Right ventricle myocardium superior (tissue), 1 donor: ENCODE results near the gene ATP2B3. TPM values are rescaled to one million over a fixed set of nuclear protein-coding genes. Genes with fewer than 3 reads are reported as not detected.
A peak's percentile ranks its signal among the peaks of the same experiment; 100 is the strongest.

Experiments
- ATAC-seq: fragments of 200-7000 bp; cut with Tn5 transposase; one replicate; pipeline ENCODE4 v1.9.1; 2020; ENCODE audit warnings: mild to moderate bottlenecking; ENCODE audit not compliant: poor library complexity
- DNase-seq: peaks from one replicate; pipeline ENCODE4 v3.0.0-alpha.2; 2020
- intact Hi-C: fragments of 100-400 bp; cut with DNase I; formaldehyde crosslinking; loops from one replicate; pipeline ENCODE4 v1.11.2; 2022
- total RNA-seq: library from RNA; stranded (reverse); fragmentation: NEBNext Ultra II Directional; extraction: Animal tissue kit (Norgen Biotek cat#: 25700); gene quantifications from one replicate; pipeline ENCODE4 v1.2.1, GENCODE V29; 2021
- donor health status: DM: no; HTN: yes; CAD: no; lungs with severe emphysema.

Gene ATP2B3
- total RNA-seq, 1 donor from 2014 or later = not detected

GRCh38 chrX:153554519-153555167 lies 37.2 kb downstream of the ATP2B3 start:
- intact Hi-C loops = loop anchor here (2.0 kb wide), 2 partner anchors 28 to 112 kb away; no protein-coding TSS in a partner anchor
- DNase-seq (peak; percentile 80), ATAC-seq (peak; percentile 82)

GRCh38 chrX:153556767-153557166 lies 39.3 kb downstream of the ATP2B3 start:
- intact Hi-C loops = no loop called here
- ATAC-seq (no peak), DNase-seq (no peak)

DNA sequence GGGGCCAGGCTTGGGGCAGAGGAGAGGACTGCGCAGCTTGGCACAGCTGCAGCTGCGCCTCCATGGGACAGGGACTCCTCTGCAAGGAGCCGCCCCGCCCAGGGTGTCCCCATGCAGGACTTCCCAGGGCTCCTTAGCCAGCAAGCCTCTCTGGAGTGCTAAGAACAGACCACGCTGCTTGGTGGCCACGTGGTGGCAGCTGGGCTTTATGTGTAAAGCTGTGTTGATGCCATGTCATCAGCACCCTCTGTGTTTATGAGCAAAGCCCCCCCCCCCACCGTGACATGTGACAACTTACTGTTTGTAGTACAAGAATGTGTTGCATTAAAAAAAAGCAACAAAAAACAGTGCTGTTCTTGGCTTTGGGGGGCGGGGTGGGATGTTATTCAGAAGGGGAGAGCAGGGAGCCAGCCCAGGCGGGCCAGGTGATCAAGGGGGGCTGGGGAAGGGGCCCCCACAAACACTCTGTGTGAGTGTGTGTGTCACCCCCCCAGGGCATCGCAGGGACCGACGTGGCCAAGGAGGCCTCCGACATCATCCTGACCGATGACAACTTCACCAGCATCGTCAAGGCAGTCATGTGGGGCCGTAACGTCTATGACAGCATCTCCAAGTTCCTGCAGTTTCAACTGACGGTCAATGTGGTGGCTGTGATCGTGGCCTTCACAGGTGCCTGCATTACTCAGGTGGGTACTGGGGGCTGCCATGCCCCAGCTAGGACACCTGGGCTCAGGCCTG lies 40.3 kb downstream of the ATP2B3 start:
- ATAC-seq (peak; percentile 22), DNase-seq (peak; percentile 44)

DNA sequence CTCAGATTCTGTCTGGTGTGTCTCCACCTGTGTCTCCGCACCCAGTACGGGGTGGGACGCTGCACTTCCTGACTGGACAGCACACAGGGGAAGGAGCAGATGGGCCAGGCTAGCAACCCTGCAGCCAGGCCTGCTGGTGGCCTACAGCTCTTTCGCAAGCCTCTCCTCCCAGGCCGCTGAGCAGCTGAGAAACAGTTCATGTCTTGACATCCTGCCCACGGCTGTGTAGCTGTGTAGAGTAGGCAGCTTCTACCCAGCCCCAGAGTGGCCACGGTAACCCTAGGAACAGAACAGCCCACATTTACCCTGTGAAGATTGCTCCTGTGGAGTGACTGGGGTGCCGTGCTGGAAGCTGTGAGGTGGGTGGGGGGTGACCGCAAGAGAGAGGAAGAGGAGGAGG lies 42.6 kb downstream of the ATP2B3 start:
- peak; percentile 58 for DNase-seq
- intact Hi-C loops = no loop called here
- peak; percentile 73 for ATAC-seq

More for the DNA sequence above, 40.3 kb downstream of the ATP2B3 start:
- intact Hi-C loops = no loop called here

- DNase-seq = no peak
- no peak for ATAC-seq
- intact Hi-C loops = no loop called here
Measured at GRCh38 chrX:153560466-153560865, 43.0 kb downstream of the ATP2B3 start.

GRCh38 chrX:153561337-153561736 lies 43.9 kb downstream of the ATP2B3 start:
- ATAC-seq (no peak), DNase-seq (no peak)
- intact Hi-C loops = no loop called here

- intact Hi-C loops = no loop called here
- ATAC-seq (no peak), DNase-seq (no peak)
Measured at GRCh38 chrX:153562546-153562945, 45.1 kb downstream of the ATP2B3 start.

GRCh38 chrX:153564047-153564606 lies 46.7 kb downstream of the ATP2B3 start:
- DNase-seq (peak; percentile 55), ATAC-seq (no peak)
- intact Hi-C loops = no loop called here

DNA sequence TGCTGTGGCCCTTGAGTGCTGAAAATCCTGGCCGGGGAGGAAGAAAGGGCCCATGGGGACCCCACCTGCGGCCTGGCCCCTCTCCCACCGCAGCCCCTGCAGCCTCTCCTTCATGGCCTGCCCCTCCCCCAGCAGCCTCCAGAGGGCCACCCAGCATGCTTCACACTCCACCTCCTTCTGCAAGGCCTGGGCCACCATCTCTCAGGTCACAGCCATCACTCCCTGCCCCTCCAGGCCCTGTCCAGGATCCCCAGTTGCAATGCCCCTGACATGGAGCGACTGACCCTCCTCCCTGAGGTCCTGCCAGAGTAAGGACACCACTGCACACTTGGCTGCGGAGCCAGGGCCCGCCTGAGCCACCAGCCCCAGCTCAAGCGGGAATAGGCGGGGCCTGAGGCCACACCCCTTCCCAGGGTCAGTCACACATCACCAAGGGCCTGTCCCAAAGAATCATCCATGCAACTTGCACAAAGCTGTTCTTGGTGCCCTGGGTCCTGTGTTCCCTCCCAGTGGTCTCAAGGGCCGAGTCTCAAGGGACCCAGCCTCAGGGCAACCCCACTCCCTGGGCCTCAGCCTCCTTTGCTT lies 48.6 kb downstream of the ATP2B3 start:
- ATAC-seq (no peak), DNase-seq (no peak)
- intact Hi-C loops = no loop called here

- intact Hi-C loops = no loop called here
- DNase-seq (no peak), ATAC-seq (no peak)
Measured at GRCh38 chrX:153568451-153569011, 51.1 kb downstream of the ATP2B3 start.

DNA sequence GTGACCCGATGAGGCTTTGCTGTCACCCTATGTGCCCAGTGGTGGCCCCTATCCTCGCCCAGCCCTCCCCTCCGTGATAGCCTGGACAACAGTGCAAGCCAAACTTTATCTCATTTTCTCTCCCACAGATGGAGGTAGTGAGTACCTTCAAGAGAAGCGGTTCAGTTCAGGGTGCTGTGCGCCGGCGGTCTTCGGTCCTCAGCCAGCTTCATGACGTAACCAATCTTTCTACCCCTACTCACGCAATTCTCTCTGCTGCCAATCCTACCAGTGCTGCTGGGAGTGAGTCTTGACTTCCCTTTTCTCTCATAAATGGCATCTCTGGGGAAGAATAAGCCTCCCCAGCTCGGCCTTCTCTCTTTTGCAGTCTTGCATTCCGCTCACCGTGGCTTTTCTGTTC lies 52.0 kb downstream of the ATP2B3 start:
- no peak for ATAC-seq
- DNase-seq = no peak

DNA sequence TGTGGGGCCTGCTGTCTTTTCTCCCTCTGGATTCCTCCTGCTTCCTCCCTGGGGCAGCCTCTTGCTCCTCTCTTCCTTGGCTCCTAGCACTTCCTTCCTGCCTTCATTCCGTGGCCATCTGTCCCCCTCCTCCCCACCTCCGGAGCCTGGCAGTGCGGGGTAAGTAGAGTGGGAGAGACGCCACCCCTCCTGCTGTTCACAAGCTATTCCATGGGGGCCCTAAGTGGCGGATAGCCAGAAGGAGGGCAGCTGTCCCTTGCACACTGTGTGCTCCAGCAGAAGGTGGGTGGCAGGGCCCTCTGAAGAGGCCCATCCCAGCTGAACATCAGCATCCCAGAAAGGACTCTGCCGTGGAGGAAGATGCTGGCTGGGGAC lies 54.1 kb downstream of the ATP2B3 start:
- no peak for ATAC-seq
- DNase-seq = no peak
- intact Hi-C loops = no loop called here

More for the DNA sequence above, 52.0 kb downstream of the ATP2B3 start:
- intact Hi-C loops = no loop called here

GRCh38 chrX:153572601-153573000 lies 55.2 kb downstream of the ATP2B3 start:
- intact Hi-C loops = no loop called here
- DNase-seq (no peak), ATAC-seq (no peak)

- intact Hi-C loops = no loop called here
- ATAC-seq (no peak), DNase-seq (no peak)
Measured at GRCh38 chrX:153573984-153574383, 56.5 kb downstream of the ATP2B3 start.

DNA sequence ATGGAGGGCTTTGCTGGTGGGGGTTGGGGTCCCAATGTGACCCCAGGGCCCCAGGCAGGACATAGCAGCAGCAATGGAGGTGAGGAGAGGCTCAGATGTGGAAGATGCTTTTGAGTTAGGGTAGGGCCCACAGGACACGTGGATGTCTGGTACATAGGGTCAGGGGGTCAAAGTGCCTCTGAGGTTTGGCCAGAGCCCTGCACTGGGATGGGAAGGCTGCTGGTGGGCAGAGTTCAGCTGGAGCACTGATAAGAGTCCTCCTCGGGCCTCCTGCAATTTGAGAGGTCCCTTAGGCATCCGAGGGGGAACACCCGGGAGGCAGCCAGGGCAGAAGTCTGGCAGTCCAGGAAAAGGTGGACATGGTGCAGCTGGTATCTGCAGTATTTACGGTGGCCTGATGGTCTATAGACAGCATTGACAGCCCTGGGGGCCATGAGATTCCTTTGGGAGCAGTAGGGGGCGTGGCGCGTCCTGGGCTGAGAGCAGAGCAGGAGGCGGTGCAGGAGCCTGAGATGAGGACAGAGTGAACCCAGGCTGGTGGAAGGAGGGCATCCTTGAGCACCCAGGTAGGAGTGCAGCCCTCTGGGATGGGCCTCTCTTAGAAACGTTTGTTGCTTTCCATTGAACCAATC lies 58.9 kb downstream of the ATP2B3 start:
- ATAC-seq = no peak
- intact Hi-C loops = no loop called here
- no peak for DNase-seq

DNA sequence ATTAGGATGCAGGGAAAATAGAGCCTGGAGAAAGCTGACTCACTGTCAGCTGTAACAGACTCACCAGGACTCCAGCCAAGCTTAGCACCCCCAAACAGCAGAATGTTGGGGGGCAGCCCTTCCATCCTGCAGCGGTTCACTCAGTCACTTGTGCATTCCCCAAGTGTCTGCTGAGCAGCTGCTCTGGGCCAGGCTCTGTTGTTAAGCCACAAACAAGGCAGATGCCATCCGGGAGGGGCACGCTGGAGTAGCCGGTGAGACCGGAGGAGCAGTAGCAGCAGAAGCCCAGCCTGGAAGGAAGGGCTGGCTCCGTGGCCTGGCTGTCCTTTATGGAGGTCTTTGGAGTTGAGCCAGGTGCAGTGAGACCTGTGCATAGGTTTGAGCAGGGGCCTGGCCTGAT lies 59.5 kb downstream of the ATP2B3 start:
- DNase-seq (no peak), ATAC-seq (no peak)
- intact Hi-C loops = no loop called here

DNA sequence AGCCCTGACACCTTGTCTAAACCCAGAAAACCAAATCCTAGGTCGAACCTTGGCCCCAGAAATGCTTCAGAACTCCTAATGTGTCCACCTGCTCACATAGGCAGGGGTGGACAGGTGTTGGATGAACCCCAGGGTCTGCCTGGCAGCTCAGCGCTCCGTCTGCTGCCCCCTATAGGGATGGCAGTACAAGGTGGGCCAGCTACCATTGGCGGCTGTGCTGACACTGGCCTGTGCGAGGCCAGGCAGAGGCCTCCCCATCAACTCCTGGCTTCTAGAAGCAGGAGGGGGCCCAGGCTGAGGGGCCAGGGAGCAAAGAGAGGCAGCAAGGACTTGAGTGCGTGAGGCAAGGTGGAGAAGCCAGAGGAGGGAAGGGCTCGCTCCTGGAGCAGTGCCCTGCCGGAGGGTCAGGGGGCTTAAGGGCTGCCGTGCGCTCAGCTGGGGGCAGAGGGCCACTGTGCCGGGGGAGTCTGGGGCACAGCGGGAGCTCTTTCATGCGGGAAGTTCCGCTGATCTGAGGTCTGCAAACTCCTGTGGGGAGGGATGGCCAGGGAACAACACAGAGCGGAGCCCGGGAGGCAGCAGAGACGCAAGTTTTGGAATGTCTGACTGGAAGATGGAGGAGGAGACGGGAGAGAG lies 60.9 kb downstream of the ATP2B3 start:
- DNase-seq = no peak
- intact Hi-C loops = no loop called here
- ATAC-seq = no peak

DNA sequence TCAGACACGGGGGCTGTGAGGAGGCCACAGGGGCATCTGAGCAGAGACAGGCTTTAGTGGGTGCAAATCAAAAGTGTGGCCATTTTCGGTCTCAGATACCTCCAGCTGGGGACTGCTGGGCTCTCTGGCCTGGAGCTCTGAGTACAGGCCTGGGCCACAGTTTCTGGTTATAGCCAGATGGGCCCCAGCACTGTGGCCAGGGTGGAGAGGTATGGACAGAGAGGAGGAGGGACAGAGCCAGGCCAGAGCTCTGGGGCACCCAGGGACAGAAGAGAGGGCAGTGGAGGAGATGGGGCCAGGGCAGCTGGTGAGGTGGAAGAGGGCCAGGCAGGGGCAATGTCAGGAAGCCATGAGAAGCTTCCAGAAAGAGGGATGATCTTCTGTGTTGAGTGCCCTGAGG lies 61.4 kb downstream of the ATP2B3 start:
- no peak for DNase-seq
- intact Hi-C loops = no loop called here
- ATAC-seq = no peak
